ENCODE results near the gene FLT3LG. TPM values are rescaled to one million over a fixed set of nuclear protein-coding genes. Genes with fewer than 3 reads are reported as not detected.
"Not testable (repeated sequence)": the region's sequence is repeated elsewhere in the genome, so short reads cannot be mapped to it uniquely, and the experiment has no call there.

FLT3LG gene
- total RNA-seq, 2 donors from 2014 or later: 0.52 to 0.66 TPM

DNA sequence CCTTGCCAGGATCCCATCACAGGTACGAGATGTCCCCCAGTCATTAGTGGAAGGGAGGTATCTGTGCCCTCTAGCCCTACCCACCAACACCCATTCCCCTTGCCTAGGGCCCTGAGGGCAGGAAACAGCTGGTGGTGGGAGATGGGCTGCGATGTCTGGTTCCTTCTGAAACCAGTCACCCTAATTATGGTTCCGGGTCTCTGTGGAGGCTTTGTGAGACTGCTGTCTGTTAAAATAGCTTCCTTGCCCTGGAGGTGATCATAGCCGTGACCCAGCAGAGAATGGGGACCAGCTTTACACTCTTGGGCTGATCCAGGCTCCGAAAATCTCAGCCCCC is 15.5 kb upstream of the FLT3LG start:
- Histone ChIP-seq H3K9me3 (no peaks in the 10 kb centered on the region), H3K4me1 (peaks cover 11% of the 10 kb centered on the region), H3K36me3 (replicated peaks in 1 of 2; ENCODE audit: insufficient read depth in 1 of 2, low read depth in 2 of 2) (no peaks in the 10 kb centered on the region), H3K27ac (no peak overlapping the region), H3K27me3 (no peaks in the 10 kb centered on the region), H3K4me3 (no peak overlapping the region)
- DNase-seq: no peak
- WGBS, 2 donors: 88 to 90% methylated on average over 5 of the region's 5 CpGs
- intact Hi-C loops (cut with DNase I): no loop called here
- no peak for ATAC-seq
- TF ChIP-seq, protein P1, sequence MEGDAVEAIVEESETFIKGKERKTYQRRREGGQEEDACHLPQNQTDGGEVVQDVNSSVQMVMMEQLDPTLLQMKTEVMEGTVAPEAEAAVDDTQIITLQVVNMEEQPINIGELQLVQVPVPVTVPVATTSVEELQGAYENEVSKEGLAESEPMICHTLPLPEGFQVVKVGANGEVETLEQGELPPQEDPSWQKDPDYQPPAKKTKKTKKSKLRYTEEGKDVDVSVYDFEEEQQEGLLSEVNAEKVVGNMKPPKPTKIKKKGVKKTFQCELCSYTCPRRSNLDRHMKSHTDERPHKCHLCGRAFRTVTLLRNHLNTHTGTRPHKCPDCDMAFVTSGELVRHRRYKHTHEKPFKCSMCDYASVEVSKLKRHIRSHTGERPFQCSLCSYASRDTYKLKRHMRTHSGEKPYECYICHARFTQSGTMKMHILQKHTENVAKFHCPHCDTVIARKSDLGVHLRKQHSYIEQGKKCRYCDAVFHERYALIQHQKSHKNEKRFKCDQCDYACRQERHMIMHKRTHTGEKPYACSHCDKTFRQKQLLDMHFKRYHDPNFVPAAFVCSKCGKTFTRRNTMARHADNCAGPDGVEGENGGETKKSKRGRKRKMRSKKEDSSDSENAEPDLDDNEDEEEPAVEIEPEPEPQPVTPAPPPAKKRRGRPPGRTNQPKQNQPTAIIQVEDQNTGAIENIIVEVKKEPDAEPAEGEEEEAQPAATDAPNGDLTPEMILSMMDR (IDR thresholded peaks at IDR 0.05): no peak
- TF ChIP-seq POLR2A (IDR thresholded peaks at IDR 0.05): no peak

DNA sequence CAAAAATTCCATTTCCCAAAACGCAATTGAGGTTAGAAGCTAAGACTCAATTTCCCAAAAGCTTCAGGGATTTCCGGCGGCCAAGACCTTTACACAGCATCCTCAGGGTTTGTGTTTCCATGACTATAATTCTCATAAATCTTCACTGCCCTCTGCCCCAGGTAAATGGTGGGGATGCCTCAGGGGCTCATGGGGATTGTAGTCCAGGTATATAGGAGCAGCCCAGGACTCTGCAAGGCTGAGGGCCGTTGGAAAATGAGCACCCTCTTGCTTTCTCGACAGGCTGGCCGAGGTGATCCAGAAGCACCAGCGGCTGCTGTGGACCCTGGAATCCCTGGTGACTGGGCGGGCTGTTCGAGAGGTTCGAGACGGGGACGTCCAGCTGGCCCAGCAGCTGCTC is 14.6 kb upstream of the FLT3LG start:
- WGBS, 2 donors: 86 to 89% methylated on average over 4 to 12 of the region's 12 CpGs
- DNase-seq: no peak
- TF ChIP-seq, protein P1 (IDR thresholded peaks at IDR 0.05): no peak
- no peak for TF ChIP-seq POLR2A (IDR thresholded peaks at IDR 0.05)
- Histone ChIP-seq H3K9me3 (no peaks in the 10 kb centered on the region), H3K4me3 (no peak overlapping the region), H3K27ac (no peak overlapping the region), H3K36me3 (replicated peaks in 1 of 2; ENCODE audit: insufficient read depth in 1 of 2, low read depth in 2 of 2) (no peaks in the 10 kb centered on the region), H3K4me1 (peaks cover 2% of the 10 kb centered on the region), H3K27me3 (no peaks in the 10 kb centered on the region)
- intact Hi-C loops (cut with DNase I): no loop called here
- ATAC-seq: no peak

DNA sequence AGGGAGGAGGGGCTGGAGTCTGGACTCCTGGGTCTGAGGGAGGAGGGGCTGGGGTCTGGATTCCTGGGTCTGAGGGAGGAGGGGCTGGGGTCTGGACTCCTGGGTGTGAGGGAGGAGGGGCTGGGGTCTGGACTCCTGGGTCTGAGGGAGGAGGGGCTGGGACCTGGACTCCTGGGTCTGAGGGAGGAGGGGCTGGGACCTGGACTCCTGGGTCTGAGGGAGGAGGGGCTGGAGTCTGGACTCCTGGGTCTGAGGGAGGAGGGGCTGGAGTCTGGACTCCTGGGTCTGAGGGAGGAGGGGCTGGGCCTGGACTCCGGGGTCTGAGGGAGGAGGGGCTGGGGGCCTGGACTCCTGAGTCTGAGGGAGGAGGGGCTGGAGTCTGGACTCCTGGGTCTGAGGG is 12.9 kb upstream of the FLT3LG start:
- 100% methylated on average over 1 of the region's 1 CpG; no CpG with 5 or more reads in 1 of the 2 donors for WGBS, 2 donors
- H3K36me3 ChIP-seq (replicated peaks in 1 of 2; ENCODE audit: insufficient read depth in 1 of 2, low read depth in 2 of 2); H3K9me3 ChIP-seq; H3K4me1 ChIP-seq; H3K4me3 ChIP-seq; ATAC-seq; H3K27ac ChIP-seq; DNase-seq; H3K27me3 ChIP-seq; intact Hi-C loops (cut with DNase I): not testable (repeated sequence)

DNA sequence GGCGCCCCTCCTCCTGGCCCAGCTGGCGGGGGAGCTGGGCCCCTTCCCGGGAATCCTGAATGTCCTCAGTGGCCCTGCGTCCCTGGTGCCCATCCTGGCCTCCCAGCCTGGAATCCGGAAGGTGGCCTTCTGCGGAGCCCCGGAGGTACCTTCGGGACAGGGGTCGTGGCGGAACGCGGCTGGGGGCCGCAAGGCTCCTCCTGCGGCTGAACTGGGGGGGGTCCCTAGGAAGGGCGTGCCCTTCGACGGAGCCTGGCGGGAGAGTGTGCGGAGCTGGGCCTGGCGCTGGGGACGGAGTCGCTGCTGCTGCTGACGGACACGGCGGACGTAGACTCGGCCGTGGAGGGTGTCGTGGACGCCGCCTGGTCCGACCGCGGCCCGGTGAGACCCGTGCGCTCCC is 12.4 kb upstream of the FLT3LG start:
- Histone ChIP-seq H3K36me3 (replicated peaks in 1 of 2; ENCODE audit: insufficient read depth in 1 of 2, low read depth in 2 of 2) (peaks cover 0 to 7% of the 10 kb centered on the region in 2 donors), H3K9me3 (no peaks in the 10 kb centered on the region), H3K27ac (no peak overlapping the region), H3K4me1 (no peaks in the 10 kb centered on the region), H3K27me3 (no peaks in the 10 kb centered on the region), H3K4me3 (no peak overlapping the region)
- no peak for TF ChIP-seq POLR2A (IDR thresholded peaks at IDR 0.05)
- TF ChIP-seq, protein P1 (IDR thresholded peaks at IDR 0.05): no peak
- 96 to 98% methylated on average over 21 to 24 of the region's 37 CpGs for WGBS, 2 donors
- intact Hi-C loops (cut with DNase I): no loop called here
- DNase-seq: no peak
- ATAC-seq: no peak

DNA sequence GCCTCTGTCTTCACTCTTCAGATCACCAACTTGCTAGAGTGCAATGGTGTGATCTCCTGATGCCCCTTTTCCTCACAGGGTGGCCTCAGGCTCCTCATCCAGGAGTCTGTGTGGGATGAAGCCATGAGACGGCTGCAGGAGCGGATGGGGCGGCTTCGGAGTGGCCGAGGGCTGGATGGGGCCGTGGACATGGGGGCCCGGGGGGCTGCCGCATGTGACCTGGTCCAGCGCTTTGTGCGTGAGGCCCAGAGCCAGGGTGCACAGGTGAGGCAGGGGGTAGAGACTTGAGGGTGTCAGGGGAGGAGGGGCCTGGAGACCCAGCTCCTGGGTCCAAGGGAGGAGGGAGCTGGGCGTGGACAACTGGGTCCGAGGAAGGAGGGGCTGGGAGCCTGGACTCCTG is 11.5 kb upstream of the FLT3LG start:
- 89 to 93% methylated on average over 12 of the region's 12 CpGs for WGBS, 2 donors
- intact Hi-C loops (cut with DNase I): no loop called here
- no peaks in the 10 kb centered on the region for H3K27me3 ChIP-seq
- H3K27ac ChIP-seq: no peak overlapping the region
- TF ChIP-seq, protein P1 (IDR thresholded peaks at IDR 0.05): no peak
- no peak for TF ChIP-seq POLR2A (IDR thresholded peaks at IDR 0.05)
- H3K36me3 ChIP-seq (replicated peaks in 1 of 2; ENCODE audit: insufficient read depth in 1 of 2, low read depth in 2 of 2): peaks cover 0 to 7% of the 10 kb centered on the region in 2 donors
- no peak overlapping the region for H3K4me3 ChIP-seq
- H3K9me3 ChIP-seq: no peaks in the 10 kb centered on the region
- DNase-seq: no peak
- no peak for ATAC-seq
- H3K4me1 ChIP-seq: no peaks in the 10 kb centered on the region
